GM19328 (cell line): ENCODE measurements around the gene C20orf173.
"Not testable (repeated sequence)": the region's sequence is repeated elsewhere in the genome, so short reads cannot be mapped to it uniquely, and the experiment has no call there.

Experiments
- ATAC-seq: cut with Tn5 transposase; IDR thresholded peaks from one replicate; pipeline ENCODE4 v1.9.1; 2021; ENCODE audit warnings: mild to moderate bottlenecking, moderate library complexity; ENCODE audit not compliant: unreplicated experiment

C20orf173 gene, protein sequence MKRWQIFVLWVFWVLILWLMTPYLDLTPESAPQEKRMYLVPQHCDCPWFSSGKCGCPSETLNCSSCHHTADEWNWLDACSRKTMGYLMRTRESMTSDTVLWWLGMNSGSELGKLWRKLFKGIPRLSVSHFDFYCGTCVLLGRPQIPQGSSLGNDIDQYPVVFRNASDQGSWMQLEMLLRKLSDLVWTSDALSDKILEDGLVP

DNA sequence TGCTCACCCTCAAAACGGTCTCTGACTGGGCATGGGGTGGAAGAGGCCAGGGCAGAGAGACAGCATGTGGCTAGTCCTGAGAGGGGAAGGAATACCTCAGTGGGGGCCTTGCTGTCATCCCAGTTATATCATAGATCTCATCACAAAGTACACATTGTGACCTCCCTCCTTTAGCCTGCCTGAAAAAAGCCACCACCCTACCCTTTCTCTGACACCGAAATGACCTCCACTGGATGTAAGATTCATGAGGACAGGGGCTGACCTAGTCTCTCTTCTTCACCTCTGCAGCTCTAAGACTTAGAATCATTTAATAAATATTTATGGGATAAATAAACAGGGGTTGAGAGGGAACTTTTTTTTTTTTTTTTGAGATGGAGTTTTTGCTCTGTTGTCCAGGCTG lies at the start of gene C20orf173:
C20orf173 (minus strand) TSS at position 101 of the 400 bp plus-strand sequence. CDS start 279 bp downstream, outside the sequence.
- ATAC-seq: no peak

DNA sequence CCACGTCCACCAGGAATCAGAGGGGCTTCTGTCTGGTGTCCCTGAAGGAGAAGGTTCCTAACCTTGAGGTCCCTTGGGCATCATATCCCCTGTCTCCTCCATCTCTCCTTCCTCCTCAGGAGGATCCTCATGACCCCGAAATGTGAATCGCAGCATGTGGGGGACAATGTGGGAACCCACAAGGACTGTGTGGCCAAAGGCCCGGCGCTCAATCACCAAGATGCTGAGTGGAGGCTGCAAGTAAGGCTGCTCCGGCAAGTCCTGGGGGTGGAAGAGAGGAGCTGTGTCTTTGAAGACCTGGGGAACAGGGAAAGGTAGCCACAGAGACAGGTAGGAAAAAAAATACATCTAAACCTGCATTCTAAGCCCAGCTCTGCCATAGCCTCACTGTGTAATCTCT lies 49.7 kb upstream of the C20orf173 start:
- ATAC-seq: no peak

DNA sequence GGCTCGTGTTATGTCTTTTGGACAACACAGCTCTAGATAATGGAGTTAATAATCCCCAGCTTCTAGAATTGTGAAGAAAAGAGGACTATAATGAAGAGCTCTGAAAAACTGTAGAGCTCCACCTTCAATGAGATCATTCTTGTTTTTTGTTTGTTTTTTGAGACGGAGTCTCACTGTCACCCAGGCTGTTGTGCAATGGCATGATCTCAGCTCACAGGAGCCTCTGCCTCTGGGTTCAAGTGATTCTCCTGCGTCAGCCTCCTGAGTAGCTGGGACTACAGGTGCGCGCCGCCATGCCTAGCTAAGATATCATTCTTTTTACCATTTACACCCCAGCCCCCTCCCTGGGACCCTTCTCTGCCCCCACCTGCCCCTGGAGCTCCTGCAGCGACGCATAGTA lies 49.0 kb upstream of the C20orf173 start:
- no peak for ATAC-seq

DNA sequence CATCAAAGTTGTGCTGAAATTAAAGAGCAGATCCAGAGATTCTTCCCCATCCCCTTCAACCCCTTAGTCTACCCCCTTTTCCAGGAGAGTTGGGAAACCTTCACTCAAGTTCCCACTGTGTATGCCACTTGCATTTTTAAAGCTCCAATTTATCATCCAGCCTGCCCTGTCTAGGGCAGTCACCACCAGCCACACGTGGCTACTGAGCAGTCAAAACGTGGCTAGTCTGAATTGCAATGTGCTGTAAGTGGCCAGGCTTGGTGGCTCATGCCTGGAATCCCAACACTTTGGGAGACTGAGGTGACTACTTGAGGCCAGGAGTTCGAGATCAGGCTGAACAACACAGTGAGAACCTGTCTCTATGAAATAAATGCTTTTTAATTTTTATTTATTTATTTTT lies 47.4 kb upstream of the C20orf173 start:
- ATAC-seq: no peak

DNA sequence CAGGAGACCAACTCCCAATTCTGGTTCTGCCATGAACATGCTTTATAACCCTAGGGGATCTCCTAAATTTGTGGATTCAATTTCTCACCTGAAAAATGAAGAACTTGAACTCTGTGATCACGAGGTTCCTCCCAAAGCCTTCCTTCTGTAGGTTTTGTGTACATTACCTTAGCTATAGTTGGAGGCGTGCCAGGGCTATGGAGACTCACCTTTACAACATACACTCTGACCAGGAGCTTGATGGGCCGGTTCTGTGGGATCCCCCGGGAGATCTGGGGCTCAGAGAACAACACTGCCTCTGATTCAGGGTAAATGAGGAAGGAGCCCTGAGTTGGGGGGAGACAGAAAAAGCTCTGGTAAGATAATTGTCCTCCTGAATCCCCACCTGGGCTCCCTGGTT lies 46.5 kb upstream of the C20orf173 start:
- no peak for ATAC-seq

DNA sequence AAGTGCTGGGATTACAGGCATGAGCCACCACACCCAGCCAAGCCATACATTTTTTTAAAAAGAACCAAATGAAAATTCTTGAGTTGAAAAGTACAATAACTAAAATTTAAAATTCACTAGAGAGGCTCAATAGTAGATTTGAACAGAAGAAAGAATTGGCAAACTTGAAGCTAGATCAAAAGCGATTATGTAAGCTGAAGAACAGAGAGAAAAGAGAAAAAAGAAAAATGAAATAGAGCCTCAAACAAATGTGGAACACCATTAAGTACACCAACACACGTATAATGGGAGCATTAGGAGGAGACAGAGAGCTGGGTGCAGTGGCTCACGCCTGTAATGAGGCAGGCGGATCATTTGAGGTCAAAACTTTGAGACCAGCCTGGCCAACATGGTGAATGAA lies 43.4 kb upstream of the C20orf173 start:
- ATAC-seq: no peak

DNA sequence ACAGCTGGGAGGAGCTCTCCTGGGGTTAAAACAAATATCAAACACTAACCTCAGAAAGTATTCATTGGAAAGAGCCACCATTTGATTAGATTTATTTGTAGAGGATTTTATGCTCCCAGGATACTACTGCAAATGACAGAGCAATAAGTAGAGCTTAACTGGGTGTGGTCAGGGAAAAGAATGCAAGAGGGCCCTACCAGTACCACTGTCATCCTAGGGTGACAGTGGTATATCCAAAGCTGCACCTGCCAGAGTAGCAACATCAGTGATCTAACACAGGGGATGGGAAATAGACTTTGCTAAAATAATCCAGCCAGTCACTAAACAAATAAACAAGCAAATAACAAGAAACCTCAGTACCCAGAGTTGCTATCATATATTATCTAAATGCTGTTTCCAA lies 42.1 kb upstream of the C20orf173 start:
- ATAC-seq: no peak

DNA sequence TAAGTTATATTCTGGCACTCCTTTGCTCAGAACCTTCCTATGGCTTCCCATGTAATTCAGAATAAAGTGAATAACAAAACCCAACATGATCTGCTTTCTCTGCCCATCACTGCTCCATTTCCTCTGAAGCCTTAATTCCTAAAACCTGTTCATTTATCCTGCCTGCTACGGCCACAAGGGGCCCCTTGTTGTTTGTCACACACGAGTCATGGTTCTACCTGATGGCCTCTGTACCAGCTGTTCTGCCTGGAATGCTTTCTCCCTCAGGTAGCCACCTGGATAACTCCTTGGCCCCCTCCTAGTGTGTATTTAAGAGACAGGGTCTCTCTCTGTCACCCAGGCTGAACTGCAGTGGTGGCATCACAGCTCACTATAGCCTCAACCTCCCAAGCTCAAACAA lies 39.2 kb upstream of the C20orf173 start:
- no peak for ATAC-seq

DNA sequence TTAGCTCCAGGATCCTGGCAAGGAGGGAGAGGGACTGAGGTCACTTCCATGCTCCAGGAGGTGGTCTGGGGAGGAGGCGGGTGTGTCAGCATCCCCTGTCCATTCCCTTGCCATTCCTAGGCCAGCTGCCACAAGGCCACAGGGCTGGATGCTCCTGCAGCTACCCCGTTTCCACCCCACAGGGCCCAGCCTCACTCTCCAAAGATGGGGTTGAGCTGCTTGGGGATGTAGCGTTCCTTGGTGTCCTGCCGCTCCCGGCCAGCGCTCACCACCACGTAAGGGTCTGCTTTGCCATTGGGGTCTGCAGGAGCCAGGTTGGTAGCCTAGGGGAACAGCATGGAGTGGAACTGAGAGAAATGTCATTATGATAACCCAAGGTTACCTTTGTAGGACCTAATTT lies 35.5 kb upstream of the C20orf173 start:
- ATAC-seq: no peak

DNA sequence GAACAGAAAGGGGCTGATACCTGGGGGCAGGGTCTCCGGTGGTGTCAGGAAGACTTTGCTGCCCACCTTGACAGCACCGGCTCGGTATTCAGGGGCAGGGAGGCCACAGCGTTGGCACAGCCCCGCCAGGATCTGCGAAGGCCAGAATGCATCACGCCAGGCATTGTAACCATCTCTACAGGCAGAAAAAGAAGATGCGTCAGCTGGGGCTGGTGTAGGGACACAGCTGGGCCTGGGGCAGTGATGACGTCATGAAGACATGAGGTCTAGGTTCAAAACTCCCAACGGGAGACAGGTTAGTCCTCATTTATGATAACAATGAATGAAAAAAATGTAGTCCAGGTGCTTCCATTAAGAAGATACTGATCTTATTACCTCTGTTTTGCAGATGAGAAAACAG lies 34.4 kb upstream of the C20orf173 start:
- no peak for ATAC-seq

DNA sequence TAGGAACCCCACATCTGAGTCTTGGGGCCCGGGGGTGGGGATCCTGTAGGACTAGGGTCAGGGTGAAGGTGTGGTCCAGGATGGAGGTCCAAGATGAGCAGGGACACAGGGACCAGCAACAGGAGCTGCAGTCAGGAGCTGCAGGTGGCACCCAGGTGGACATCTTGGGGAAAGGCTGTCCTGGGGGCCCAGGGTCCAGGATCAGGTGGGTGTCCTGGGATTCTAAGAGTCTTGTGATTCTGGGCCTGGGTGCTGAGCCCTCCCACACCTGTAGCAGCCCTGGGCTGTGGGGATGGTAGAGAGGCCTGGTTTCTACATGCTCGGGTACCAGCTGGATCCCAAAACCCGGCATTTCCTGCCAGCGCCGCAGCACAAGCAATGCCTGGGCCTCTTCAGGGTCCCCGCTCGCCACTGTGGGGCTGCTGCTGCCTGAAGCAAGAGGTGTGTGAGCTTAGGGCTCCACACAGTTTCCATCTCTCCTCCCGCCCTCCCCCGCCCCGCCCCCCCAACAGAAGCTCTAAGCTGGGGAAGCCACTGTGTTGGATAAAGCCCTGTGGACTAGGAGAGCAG lies 33.2 kb upstream of the C20orf173 start:
- no peak for ATAC-seq

DNA sequence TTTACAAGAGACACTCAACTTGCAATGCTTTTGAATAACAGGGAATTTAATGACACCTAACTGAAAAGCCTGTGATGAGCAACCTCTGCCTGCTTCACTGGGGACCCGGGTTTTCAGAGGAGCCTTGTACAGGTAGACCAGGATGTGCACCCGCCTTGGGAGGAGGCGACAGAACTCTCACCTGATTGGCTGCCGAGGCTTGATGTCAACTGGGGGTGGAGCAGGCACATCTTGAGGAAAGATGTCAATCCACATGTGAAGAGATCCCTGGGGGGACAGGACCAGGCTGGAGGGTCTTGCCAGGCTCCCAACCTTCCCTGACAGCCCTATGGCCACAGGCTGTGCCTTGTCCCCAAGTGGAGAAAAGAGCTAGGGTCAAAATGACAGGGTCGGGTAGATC lies 32.2 kb upstream of the C20orf173 start:
- ATAC-seq: no peak

DNA sequence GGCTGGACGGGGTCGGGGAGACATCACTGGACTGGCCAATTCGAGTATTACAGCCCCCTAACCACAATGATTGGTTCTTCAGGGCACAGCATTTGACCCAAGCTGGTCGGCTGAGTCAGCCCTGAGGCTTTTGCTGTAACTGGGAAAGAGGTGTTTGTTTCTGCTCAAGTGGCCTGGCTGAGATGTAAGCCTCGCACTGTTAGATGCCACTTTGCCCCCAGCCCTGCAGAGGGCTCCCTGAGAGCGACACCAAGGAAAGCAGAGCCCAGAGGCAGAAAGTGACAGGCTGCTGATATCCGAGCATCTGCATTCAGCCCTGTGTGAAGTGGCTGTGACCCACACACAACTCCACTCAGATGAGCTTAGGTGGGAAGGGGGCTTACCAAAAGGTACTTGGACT lies 31.8 kb upstream of the C20orf173 start:
- no peak for ATAC-seq

DNA sequence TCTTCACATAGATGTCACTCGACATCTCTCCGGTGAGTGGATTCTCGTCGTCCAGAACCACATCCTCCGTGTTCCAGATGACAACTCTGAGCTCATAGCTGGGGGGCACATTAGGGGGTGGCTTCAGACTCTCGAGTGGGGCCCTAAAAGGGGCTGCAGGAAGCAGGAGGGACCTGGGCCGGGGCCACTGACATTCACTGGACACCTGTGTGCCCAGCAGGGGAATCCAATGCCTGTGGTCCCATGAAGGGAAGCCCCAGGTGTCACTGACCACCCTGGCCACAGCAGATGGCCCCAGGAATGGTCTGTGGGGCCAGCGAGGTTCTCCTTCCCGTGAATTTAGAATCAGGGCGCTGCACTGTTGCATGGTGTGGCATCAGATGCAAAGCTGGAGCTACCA lies 31.1 kb upstream of the C20orf173 start:
- ATAC-seq: no peak

DNA sequence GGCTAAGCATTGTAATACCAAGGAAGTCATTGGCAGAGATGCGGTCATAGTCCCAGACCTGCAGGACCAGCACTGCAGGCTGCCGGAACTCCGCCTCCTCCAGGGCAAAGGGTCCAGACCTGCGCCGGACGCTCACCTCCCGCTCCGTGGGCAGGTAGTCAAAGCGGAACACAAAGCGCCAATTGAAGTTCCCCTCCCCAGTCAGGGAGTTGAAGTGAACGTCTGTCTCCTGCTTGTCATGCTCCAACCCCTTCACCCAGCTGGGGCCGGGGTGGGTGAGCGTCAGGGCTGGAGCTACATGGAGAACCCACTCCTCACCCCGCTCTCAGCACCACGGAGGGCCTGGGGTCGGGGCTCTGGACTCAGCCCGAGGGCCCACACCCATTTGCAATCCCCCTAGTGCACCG lies 30.7 kb upstream of the C20orf173 start:
- no peak for ATAC-seq

DNA sequence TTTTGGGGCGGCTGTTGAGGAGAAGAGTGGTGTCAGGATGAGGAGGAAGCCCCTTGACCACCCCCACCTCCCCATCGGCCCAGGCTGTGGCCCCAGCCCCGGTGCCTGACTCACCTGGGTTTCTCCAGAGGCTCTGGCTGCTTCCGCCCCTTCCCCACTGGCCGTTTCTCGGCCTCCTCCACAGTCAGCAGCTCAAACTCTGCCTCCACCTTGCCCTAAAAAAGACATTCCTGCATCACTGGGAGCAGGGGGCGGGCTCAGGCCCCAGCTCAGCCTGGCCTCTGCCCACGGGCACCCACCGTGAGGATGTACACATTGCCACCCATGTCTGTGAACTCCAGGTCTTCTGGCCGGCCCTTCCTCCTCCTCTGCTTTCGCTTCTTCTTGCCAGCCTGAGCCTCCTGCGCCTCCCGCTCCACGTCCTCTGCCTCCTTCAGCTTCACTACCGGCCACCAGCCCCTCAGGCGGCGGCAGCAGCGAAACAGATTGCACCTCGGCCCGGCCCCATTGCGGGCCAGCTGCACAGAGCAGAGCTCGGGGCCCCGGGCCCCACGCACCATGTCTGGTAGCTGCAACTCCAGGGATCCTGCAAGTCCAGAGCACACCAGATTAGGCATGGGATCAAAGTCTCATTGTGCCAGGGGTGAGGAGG lies 29.7 kb upstream of the C20orf173 start:
- no peak for ATAC-seq

DNA sequence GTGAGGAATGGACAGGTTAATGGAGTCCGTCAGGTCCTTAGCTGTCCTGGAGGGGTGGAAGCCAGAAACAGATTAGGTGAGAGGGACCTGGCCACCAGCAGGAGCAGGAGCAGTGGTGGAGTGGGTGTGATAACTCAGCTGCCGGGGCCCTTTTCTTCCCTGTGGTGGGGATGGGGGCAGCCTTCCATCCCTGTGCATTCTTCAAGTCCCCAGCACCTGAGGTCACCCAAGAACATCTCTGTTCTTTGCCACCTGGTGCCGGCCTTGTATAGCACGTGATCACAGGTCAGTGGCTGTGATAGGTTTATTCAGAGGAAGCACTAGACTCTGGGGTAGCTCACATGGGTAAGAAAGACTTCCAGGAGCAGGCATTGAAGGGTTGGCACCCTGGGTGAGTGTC lies 29.0 kb upstream of the C20orf173 start:
- no peak for ATAC-seq

DNA sequence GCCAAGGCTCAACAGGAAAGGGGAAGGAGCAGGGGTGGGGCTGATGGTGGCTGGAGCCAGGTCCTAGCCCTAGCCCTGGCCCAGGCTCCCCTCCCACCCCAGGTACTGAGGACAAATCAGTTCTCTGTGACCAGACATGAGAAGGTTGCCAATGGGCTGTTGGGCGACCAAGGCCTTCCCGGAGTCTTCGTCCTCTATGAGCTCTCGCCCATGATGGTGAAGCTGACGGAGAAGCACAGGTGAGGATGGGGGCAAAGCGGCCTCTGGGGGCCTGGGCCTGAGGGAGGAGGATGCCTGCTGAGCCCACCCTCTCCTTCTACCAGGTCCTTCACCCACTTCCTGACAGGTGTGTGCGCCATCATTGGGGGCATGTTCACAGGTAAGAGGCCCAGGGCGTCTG lies 27.4 kb upstream of the C20orf173 start:
- no peak for ATAC-seq

DNA sequence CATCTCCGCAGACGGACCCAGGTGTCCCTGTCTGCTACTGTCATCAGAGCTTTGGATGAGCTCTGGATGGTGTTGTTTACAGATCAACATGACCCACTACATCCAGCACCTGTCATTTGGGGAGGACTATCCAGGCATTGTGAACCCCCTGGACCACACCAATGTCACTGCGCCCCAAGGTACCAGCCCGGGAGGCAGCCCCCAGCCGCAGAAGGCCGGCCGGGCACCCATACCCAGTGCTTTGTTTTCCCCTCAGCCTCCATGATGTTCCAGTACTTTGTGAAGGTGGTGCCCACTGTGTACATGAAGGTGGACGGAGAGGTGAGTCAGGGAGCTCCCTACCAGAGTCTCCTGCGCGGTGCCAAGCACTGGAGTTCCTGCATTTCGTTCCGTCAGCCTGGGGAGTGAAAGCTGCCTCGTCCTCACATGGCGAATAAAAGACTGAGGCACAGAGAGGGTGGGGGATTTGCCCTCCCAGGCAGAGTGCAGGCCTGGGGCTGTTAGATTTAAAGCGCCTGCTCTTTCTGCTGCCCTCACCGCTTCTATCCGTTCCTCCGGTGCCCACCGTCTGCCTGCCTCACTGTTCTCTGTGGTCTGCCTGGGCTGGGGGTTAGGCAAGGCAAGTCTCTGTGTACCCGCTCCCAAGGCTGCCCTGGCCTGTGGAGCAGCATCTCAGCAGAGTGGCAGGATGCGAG lies 26.6 kb upstream of the C20orf173 start:
- no peak for ATAC-seq

DNA sequence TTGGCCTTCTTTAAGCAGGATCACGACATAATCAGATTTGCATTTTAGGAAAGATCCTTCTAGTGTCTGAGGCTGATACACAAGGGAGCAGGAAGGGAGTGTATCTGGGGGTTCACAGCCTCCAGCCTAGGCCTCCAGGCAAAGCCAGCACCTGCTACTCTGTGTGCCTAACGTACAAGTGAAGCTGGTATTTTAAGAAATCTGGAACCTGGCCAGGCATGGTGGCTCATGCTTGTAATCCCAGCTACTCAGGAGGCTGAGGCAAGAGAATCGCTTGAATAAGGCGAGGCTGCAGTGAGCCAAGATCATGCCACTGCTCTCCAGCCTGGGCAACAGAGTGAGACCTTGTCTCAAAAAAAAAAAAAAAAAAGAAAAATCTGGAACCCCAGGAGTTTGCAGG lies 26.0 kb upstream of the C20orf173 start:
- not testable (repeated sequence) for ATAC-seq

DNA sequence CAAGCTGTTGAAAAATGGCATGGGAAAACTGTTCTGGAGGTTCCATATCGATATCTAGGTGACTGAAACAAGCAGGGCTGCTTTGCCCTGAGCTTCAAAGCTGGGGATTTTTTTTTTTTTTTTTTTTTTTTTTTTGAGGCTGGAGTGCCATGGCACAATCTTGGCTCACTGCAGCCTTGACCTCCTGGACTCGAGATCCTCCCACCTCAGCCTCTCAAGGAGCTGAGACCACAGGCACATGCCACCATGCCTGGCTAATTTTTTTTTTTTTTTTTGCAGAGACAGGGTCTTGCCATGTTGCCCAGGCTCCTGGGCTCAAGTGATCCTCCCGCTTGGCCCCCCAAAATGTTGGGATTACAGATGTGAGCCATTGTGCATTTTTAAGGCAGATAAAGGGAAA lies 23.5 kb upstream of the C20orf173 start:
- ATAC-seq: no peak

DNA sequence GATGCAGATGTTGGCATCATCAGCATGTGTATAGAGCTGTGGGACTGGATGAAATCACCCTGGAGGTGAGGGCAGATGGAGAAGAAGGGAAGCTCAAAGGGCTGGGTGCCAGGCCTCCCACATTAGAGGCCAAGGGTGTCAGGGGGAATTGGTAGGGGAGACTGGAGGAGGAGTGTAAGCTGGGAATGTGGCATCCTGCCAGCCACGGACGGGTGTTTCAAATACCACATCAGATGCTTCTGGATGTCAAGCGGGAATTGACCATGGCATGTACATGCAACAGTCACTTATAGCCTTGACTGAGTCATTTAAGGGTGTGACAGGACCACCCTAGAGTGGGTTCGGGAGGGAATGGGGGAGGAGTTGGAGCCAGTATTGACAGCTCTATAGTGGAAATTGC lies 22.1 kb upstream of the C20orf173 start:
- no peak for ATAC-seq
